GM12801 (cell line): ENCODE data around the gene CNOT8.

Experiments
- TF ChIP-seq, protein P1 (sequence below): IDR thresholded peaks from one replicate; pipeline ENCODE4 v1.5.1; 2011; ENCODE audit warnings: control low read depth; ENCODE audit not compliant: insufficient read length; ENCODE audit errors: extremely low read depth

The CNOT8 gene

DNA sequence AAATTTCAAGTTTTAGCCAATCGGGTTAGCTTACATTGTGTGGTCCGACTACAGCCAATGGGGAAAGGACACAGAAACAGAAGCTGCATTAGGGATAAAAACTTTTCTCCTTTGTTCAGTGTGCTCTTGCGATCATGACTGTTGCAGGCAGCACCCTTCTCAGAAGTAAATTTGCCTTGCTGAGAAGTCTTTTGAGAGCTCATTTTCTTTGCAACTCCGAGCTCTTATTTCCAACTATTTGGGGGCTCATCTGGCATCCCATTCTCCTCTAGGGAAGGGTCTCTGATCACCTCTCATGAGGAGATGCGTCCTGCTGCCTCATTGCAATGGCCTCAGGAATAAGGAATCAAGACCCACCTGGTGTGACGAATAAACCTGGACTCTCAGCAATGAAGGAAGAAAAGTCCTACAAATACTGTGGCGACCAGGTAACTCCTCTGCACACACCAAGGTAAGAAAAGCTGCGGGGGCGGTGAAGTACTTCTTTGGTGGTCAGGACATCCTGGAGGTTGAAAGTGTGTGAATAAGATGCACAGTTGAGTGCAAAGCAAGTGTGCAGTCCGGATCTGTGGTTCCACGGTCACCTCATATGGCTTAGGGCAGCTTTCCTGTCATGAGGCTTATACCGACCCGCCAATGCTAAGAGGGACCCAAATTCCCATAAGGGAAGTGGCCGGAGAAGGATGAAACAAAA lies 20.4 kb downstream of the CNOT8 start:
- TF ChIP-seq, protein P1, sequence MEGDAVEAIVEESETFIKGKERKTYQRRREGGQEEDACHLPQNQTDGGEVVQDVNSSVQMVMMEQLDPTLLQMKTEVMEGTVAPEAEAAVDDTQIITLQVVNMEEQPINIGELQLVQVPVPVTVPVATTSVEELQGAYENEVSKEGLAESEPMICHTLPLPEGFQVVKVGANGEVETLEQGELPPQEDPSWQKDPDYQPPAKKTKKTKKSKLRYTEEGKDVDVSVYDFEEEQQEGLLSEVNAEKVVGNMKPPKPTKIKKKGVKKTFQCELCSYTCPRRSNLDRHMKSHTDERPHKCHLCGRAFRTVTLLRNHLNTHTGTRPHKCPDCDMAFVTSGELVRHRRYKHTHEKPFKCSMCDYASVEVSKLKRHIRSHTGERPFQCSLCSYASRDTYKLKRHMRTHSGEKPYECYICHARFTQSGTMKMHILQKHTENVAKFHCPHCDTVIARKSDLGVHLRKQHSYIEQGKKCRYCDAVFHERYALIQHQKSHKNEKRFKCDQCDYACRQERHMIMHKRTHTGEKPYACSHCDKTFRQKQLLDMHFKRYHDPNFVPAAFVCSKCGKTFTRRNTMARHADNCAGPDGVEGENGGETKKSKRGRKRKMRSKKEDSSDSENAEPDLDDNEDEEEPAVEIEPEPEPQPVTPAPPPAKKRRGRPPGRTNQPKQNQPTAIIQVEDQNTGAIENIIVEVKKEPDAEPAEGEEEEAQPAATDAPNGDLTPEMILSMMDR = no peak

DNA sequence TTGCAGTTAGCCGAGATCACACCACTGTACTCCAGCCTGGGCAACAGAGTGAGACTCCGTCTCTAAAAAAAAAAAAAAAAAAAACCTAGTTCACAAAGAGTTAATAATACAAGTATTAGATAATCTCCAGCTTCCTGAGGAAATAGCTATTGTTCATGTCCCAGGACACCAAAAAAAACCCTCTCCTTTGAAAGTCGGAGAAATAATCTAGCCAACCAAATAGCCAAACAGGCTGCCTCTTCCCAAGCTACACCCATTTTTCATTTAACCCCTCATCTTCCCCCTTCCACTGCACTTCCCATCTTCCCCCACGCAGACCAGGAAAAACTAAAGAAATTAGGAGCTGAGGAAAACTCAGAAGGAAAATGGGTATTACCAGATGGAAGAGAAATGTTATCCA lies 23.6 kb downstream of the CNOT8 start:
- TF ChIP-seq, protein P1 = no peak

DNA sequence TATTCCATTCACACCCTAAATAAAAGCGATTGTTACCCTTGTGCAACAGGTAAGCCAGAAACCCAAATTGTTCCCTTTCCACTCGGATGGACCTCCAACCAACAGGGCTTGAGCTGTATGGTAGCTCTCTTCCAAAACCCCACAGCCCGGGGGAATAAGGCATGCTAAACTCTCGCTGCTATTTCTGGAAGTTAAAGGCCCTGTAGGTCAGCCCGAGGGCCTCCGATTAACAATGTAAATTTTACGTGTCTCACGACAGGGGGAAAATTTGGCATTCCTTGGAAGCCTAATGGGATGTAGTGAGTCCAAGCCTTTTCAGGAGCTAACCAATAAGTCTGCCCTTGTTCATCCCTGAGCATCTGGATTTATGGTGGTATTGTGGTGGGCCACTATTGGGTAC lies 26.0 kb downstream of the CNOT8 start:
- TF ChIP-seq, protein P1 = no peak

DNA sequence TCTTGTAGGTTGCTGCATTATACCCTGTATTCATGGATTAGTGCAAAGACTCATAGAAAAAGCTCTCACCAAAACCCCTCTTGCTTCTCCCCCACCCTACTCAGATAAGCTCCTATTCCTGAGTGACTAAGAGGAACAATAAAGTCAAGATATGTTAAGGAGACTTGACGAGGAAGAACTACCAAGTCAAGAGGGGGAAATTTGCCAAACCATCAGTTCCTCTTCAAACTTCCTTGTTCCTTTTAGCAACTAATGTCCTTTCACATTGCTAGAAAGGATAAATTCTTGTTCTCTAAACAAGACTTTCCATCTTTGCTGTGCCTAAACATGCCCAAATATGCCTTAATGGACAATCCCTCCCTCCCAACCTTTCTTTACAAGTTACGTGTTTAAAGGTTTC lies 27.0 kb downstream of the CNOT8 start:
- TF ChIP-seq, protein P1 = no peak

DNA sequence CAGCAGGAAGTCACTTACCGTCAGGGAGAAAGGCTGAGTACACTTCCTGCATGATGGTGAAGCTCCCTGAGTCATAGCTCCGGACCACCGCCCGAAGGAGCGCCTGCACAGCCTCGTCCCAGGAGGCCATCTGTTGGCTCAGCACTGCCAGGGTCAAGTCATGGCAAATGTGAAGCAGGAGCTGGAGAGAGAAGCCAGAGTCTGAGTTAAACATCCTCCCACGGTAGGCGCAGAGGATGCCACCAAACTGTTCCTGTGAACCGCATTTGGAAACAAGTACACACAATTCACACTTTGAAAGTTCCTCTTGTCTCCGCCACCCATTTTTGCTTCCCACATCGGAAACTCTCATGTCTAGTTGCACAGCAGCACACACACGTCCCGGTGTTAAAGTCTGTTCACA lies 33.9 kb downstream of the CNOT8 start:
- TF ChIP-seq, protein P1 = no peak

DNA sequence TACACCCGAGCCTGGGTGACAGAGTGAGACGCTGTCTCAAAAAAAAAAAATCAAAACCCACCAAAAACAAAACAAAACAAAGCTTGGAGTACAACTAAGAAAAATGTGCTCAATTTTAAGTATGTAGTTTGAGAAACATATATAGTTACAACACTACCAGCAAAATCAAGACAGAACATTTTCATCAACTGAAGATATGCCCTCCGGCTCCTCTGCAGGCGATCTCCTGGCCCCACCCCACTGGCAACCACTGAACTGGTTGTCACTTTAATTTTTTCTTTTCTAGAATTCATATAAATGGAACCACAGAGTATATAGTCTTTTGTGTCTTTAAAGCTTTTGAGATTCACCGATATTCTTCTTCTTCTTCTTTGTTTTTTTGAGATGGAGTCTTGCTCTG lies 35.0 kb downstream of the CNOT8 start:
- TF ChIP-seq, protein P1 = no peak

DNA sequence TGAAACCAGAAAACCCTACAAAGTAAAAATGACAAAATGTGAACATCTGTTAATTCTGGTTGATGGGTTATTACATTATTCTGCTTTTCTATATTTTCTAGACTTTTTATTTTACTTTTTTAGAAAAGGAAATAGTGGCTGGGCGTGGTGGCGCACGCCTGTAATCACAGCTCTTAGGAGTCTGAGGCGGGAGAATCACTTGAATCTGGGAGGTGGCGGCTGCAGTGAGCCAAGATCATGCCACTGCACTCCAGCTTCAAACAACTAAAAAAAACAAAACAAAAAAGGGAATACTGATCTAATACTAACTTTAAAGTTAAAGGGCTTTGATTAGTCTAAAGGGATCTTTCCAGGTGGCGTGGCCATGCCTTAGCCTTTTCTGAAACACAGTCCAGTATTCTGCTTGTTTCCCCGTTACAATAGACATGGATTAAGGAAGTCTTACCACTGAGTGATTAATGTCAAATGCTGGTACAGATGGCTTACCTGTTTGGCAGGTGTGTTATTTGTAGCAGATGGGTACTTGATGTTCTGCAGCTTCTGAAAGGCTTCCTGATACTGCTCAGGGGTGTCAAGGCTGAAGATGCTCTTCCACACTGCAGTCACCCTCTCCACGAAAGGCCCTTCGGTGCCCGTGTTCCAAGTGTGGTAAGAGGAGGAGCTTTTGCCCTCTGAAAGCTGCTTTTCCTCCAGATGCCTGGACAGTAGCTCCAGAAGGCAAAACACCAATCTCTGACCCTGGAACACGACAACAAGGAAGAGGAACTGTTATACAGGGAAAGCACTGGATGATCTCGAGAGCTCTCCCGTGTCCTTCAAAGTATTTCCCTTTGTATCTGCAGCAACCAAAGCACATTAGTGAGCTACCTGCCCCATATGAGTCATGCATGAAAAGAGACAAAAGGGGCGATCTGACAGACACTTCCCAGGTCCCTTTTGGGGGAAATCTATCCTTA lies 37.5 kb downstream of the CNOT8 start:
- TF ChIP-seq, protein P1 = no peak
